ENCODE data around the gene MGAT4C.

The MGAT4C gene

GRCh38 chr12:86228656-86229055, 27.5 kb downstream of the MGAT4C start:
- DNase-seq (ENCODE audit: low spot score) = no peak

- DNase-seq (ENCODE audit: low spot score) = no peak
These were observed 29.7 kb downstream of the MGAT4C start for GRCh38 chr12:86226481-86226880.

- no peak for DNase-seq (ENCODE audit: low spot score)
These were observed 39.6 kb downstream of the MGAT4C start for GRCh38 chr12:86216591-86216990.

- DNase-seq (ENCODE audit: low spot score) = no peak
These were observed 43.2 kb downstream of the MGAT4C start for GRCh38 chr12:86213012-86213411.

- no peak for DNase-seq (ENCODE audit: low spot score)
These were observed 57.3 kb downstream of the MGAT4C start for GRCh38 chr12:86198696-86199444.

GRCh38 chr12:86196465-86196864, 59.7 kb downstream of the MGAT4C start:
- no peak for DNase-seq (ENCODE audit: low spot score)

GRCh38 chr12:86194721-86195120, 61.5 kb downstream of the MGAT4C start:
- DNase-seq (ENCODE audit: low spot score) = no peak

GRCh38 chr12:86193931-86194330, 62.3 kb downstream of the MGAT4C start:
- DNase-seq (ENCODE audit: low spot score) = no peak

- no peak for DNase-seq (ENCODE audit: low spot score)
These were observed 68.0 kb downstream of the MGAT4C start for GRCh38 chr12:86188226-86188625.

- no peak for DNase-seq (ENCODE audit: low spot score)
These were observed 69.7 kb downstream of the MGAT4C start for GRCh38 chr12:86186449-86186848.

- no peak for DNase-seq (ENCODE audit: low spot score)
These were observed 76.3 kb downstream of the MGAT4C start for GRCh38 chr12:86179855-86180254.

- no peak for DNase-seq (ENCODE audit: low spot score)
These were observed 82.0 kb downstream of the MGAT4C start for GRCh38 chr12:86174188-86174587.

GRCh38 chr12:86172913-86173443, 83.2 kb downstream of the MGAT4C start:
- no peak for DNase-seq (ENCODE audit: low spot score)

- DNase-seq (ENCODE audit: low spot score) = no peak
These were observed 86.1 kb downstream of the MGAT4C start for GRCh38 chr12:86170051-86170450.

- no peak for DNase-seq (ENCODE audit: low spot score)
These were observed 97.2 kb downstream of the MGAT4C start for GRCh38 chr12:86158956-86159355.

- no peak for DNase-seq (ENCODE audit: low spot score)
These were observed 101.6 kb downstream of the MGAT4C start for GRCh38 chr12:86154620-86155019.

GRCh38 chr12:86148612-86149011, 107.6 kb downstream of the MGAT4C start:
- DNase-seq (ENCODE audit: low spot score) = no peak

- DNase-seq (ENCODE audit: low spot score) = no peak
These were observed 108.1 kb downstream of the MGAT4C start for GRCh38 chr12:86148071-86148470.

GRCh38 chr12:86145156-86145555, 111.0 kb downstream of the MGAT4C start:
- DNase-seq (ENCODE audit: low spot score) = no peak

GRCh38 chr12:86143162-86143561, 113.0 kb downstream of the MGAT4C start:
- no peak for DNase-seq (ENCODE audit: low spot score)

GRCh38 chr12:86139671-86140070, 116.5 kb downstream of the MGAT4C start:
- DNase-seq (ENCODE audit: low spot score) = no peak

GRCh38 chr12:86138770-86139169, 117.4 kb downstream of the MGAT4C start:
- no peak for DNase-seq (ENCODE audit: low spot score)

GRCh38 chr12:86137936-86138335, 118.3 kb downstream of the MGAT4C start:
- no peak for DNase-seq (ENCODE audit: low spot score)

GRCh38 chr12:86134561-86134960, 121.6 kb downstream of the MGAT4C start:
- no peak for DNase-seq (ENCODE audit: low spot score)

Data from hematopoietic multipotent progenitor cell treated with erythropoietin and hydrocortisone succinate and interleukin-3 and kit ligand, for 15 days (in vitro differentiated cells).